OCI-LY1 (cell line): ENCODE measurements around the gene CACNA1D.

Experiments used
- EZH2 ChIP-seq: fragments of 200-600 bp; sonication (generic), shearing (Covaris generic); IDR thresholded peaks from 2 replicates; pipeline ENCODE4 v1.8.0; 2017; ENCODE audit warnings: borderline replicate concordance, mixed run types, mild to moderate bottlenecking, antibody characterized with exemption, low read length, moderate library complexity, mixed read lengths
- TF ChIP-seq, protein P1 (sequence below): fragments of 200-600 bp; sonication (generic), shearing (Covaris generic); IDR thresholded peaks from 2 replicates; pipeline ENCODE4 v1.5.1; 2017; ENCODE audit warnings: mild to moderate bottlenecking, antibody characterized with exemption, low read length, moderate library complexity, mixed read lengths

DNA sequence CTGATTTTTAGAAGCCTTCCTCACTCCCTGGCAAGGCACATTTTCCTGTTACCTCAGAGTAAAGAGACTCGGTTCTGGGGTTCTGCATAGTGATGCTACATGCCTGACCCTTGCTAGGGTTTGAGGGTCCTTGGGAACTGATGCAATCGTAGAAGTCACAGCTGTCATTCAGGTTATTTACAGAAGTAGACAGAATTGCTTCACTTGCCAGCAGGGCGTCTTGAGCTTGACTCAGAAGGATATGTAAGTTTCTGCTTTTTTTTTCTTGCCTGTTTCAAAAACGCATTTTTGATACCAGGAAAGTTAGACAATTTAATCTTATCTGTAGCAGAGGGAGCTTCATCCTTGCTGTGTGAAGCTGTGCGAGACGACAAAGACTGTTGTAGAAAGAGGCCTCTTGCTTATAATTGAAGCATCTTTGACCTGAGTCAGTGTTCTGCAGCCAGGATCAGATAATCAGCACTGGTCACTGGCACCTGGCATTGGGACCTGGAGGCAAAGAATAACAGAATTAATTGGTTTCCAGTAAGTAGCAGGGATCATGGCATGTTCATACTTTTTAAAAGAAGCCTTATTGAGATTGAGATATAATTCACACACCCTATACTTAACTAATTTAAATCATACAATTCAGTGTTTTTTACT lies 24.8 kb downstream of the CACNA1D start:
- no peak for TF ChIP-seq EZH2
- TF ChIP-seq, protein P1, sequence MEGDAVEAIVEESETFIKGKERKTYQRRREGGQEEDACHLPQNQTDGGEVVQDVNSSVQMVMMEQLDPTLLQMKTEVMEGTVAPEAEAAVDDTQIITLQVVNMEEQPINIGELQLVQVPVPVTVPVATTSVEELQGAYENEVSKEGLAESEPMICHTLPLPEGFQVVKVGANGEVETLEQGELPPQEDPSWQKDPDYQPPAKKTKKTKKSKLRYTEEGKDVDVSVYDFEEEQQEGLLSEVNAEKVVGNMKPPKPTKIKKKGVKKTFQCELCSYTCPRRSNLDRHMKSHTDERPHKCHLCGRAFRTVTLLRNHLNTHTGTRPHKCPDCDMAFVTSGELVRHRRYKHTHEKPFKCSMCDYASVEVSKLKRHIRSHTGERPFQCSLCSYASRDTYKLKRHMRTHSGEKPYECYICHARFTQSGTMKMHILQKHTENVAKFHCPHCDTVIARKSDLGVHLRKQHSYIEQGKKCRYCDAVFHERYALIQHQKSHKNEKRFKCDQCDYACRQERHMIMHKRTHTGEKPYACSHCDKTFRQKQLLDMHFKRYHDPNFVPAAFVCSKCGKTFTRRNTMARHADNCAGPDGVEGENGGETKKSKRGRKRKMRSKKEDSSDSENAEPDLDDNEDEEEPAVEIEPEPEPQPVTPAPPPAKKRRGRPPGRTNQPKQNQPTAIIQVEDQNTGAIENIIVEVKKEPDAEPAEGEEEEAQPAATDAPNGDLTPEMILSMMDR = no peak
